Colonic mucosa (tissue), 4 donors: ENCODE data around the gene FCER1A. TPM values are rescaled to one million over a fixed set of nuclear protein-coding genes. Genes with fewer than 3 reads are reported as not detected.

ENCODE experiments used
- DNase-seq: peaks from one replicate; pipeline ENCODE4 v3.0.0-alpha.2; 2020
- H3K27ac ChIP-seq: fragments of 200-600 bp; one replicate; pipeline ENCODE4 v1.8.0; 2021
- H3K27me3 ChIP-seq: fragments of 200-600 bp; one replicate; pipeline ENCODE4 v1.8.0; 2021
- H3K36me3 ChIP-seq: fragments of 200-600 bp; one replicate; pipeline ENCODE4 v1.8.0; 2021
- H3K4me1 ChIP-seq: fragments of 200-600 bp; one replicate; pipeline ENCODE4 v1.8.0; 2021; ENCODE audit warnings: mild to moderate bottlenecking
- H3K4me3 ChIP-seq: fragments of 200-600 bp; one replicate; pipeline ENCODE4 v1.8.0; 2021
- H3K9ac ChIP-seq, 2 donors: one replicate each; pipeline ENCODE4 v1.7.0; 2013; ENCODE audit warnings: control low read depth in 2 of 2, low read depth in 2 of 2, low read length in 2 of 2
- H3K9me3 ChIP-seq: fragments of 200-600 bp; one replicate; pipeline ENCODE4 v1.8.0; 2021
- CTCF ChIP-seq: fragments of 200-600 bp; IDR thresholded peaks from one replicate; pipeline ENCODE4 v1.8.0; 2022; ENCODE audit warnings: antibody characterized with exemption, mild to moderate bottlenecking
- intact Hi-C: fragments of 100-400 bp; cut with DNase I; formaldehyde crosslinking; loops from one replicate; pipeline ENCODE4 v1.14.1; 2022
- total RNA-seq, 2 donors: library from RNA; stranded (reverse); fragmentation: NEBNext Ultra II Directional in 1 of 2; extraction: Animal tissue kit (Norgen Biotek cat#: 25700) in 1 of 2; gene quantifications; one replicate each; pipeline ENCODE4 v1.2.1, GENCODE V29; 2021
- donor health status: healthy.
- donor health status: DM: no; HTN: no; CAD: no.
- donor health status: DM: no; HTN: no; CAD: no.

FCER1A gene
- 1 to 10 TPM in 1 of 2 donors, under 1 TPM in 1; 0.47 to 1.5 TPM for total RNA-seq

- Histone ChIP-seq H3K27me3 (no peaks in the 10 kb centered on the region), H3K27ac (no peak within 1 kb of the TSS), H3K4me1 (no peaks in the 10 kb centered on the region), H3K4me3 (no peak within 1 kb of the TSS), H3K9ac (no peak within 1 kb of the TSS), H3K36me3 (no peaks in the 10 kb centered on the region), H3K9me3 (no peaks in the 10 kb centered on the region)
- TF ChIP-seq CTCF: no peak
- no peak for DNase-seq
- intact Hi-C loops: no loop called here
Observed at GRCh38 chr1:159302095-159302494, at the start of gene FCER1A. FCER1A (plus strand) TSS chr1:159302336; CDS start chr1:159302365, 29 bp downstream.

GRCh38 chr1:159261311-159261710, 40.8 kb upstream of the FCER1A start:
- no peak overlapping the region for H3K9ac ChIP-seq
- no peaks in the 10 kb centered on the region for H3K4me1 ChIP-seq
- H3K27ac ChIP-seq: no peak overlapping the region
- no peaks in the 10 kb centered on the region for H3K9me3 ChIP-seq
- intact Hi-C loops: no loop called here
- H3K36me3 ChIP-seq: no peaks in the 10 kb centered on the region
- TF ChIP-seq CTCF: no peak
- no peak for DNase-seq
- H3K27me3 ChIP-seq: no peaks in the 10 kb centered on the region
- H3K4me3 ChIP-seq: no peak overlapping the region

- intact Hi-C loops: no loop called here
- Histone ChIP-seq H3K27ac (no peak overlapping the region), H3K4me3 (no peak overlapping the region), H3K9ac (no peak overlapping the region), H3K27me3 (no peaks in the 10 kb centered on the region), H3K9me3 (no peaks in the 10 kb centered on the region), H3K36me3 (no peaks in the 10 kb centered on the region), H3K4me1 (no peaks in the 10 kb centered on the region)
- no peak for TF ChIP-seq CTCF
- DNase-seq: no peak
Observed at GRCh38 chr1:159261721-159262494, 40.2 kb upstream of the FCER1A start.

- Histone ChIP-seq H3K36me3 (no peaks in the 10 kb centered on the region), H3K9me3 (no peaks in the 10 kb centered on the region), H3K4me3 (no peak overlapping the region), H3K27ac (no peak overlapping the region), H3K4me1 (no peaks in the 10 kb centered on the region), H3K9ac (no peak overlapping the region), H3K27me3 (no peaks in the 10 kb centered on the region)
- TF ChIP-seq CTCF: no peak
- intact Hi-C loops: no loop called here
- DNase-seq: no peak
Observed at GRCh38 chr1:159266832-159267231, 35.3 kb upstream of the FCER1A start.

GRCh38 chr1:159274631-159275030, 27.5 kb upstream of the FCER1A start:
- Histone ChIP-seq H3K36me3 (no peaks in the 10 kb centered on the region), H3K9ac (no peak overlapping the region), H3K4me3 (no peak overlapping the region), H3K9me3 (no peaks in the 10 kb centered on the region), H3K27me3 (no peaks in the 10 kb centered on the region), H3K4me1 (no peaks in the 10 kb centered on the region), H3K27ac (no peak overlapping the region)
- TF ChIP-seq CTCF: no peak
- intact Hi-C loops: no loop called here
- no peak for DNase-seq
